Measurements from ENCODE around the gene SPATA12. TPM values are rescaled to one million over a fixed set of nuclear protein-coding genes. Genes with fewer than 3 reads are reported as not detected.

SPATA12 gene
- total RNA-seq, 6 experiments from 2014 or later: 0.09 TPM; not detected in 5

GRCh38 chr3:57026944-57027343, 33.5 kb upstream of the SPATA12 start:
- intact Hi-C loops (cut with DNase I): no loop called here
- ATAC-seq (no peak), DNase-seq (no peak)
- H3K27ac ChIP-seq: no peak overlapping the region
- TF ChIP-seq CTCF (IDR thresholded peaks at IDR 0.05): no peak
- TF ChIP-seq POLR2A (IDR thresholded peaks at IDR 0.05): no peak
- no peaks in the 10 kb centered on the region for H3K36me3 ChIP-seq
- H3K4me3 ChIP-seq: no peak overlapping the region
- H3K9me3 ChIP-seq: no peaks in the 10 kb centered on the region
- H3K27me3 ChIP-seq: no peaks in the 10 kb centered on the region
- WGBS (ENCODE audit: insufficient coverage, low coverage, low lambda C conversion rate, missing lambda C conversion rate): 0% methylated on average over 1 of the region's 2 CpGs
- H3K4me1 ChIP-seq: no peaks in the 10 kb centered on the region

- Histone ChIP-seq H3K27me3 (no peaks in the 10 kb centered on the region), H3K4me3 (no peak overlapping the region), H3K36me3 (no peaks in the 10 kb centered on the region), H3K27ac (no peak overlapping the region), H3K9me3 (no peaks in the 10 kb centered on the region), H3K4me1 (no peaks in the 10 kb centered on the region)
- intact Hi-C loops (cut with DNase I): no loop called here
- 100% methylated on average over 1 of the region's 2 CpGs for WGBS (ENCODE audit: insufficient coverage, low coverage, low lambda C conversion rate, missing lambda C conversion rate)
- no peak for ATAC-seq
- no peak for DNase-seq
- no peak for TF ChIP-seq POLR2A (IDR thresholded peaks at IDR 0.05)
- no peak for TF ChIP-seq CTCF (IDR thresholded peaks at IDR 0.05)
These were observed 31.1 kb upstream of the SPATA12 start for GRCh38 chr3:57029383-57029782.

- Histone ChIP-seq H3K4me3 (no peak overlapping the region), H3K27ac (no peak overlapping the region), H3K36me3 (no peaks in the 10 kb centered on the region), H3K9me3 (no peaks in the 10 kb centered on the region), H3K4me1 (no peaks in the 10 kb centered on the region), H3K27me3 (no peaks in the 10 kb centered on the region)
- intact Hi-C loops (cut with DNase I): no loop called here
- DNase-seq (no peak), ATAC-seq (no peak)
- WGBS (ENCODE audit: insufficient coverage, low coverage, low lambda C conversion rate, missing lambda C conversion rate): 67% methylated on average over 2 of the region's 7 CpGs
- TF ChIP-seq POLR2A (IDR thresholded peaks at IDR 0.05) (no peak), CTCF (IDR thresholded peaks at IDR 0.05) (no peak)
These were observed 30.5 kb upstream of the SPATA12 start for GRCh38 chr3:57029924-57030323.

GRCh38 chr3:57030721-57031120, 29.7 kb upstream of the SPATA12 start:
- Histone ChIP-seq H3K9me3 (no peaks in the 10 kb centered on the region), H3K36me3 (no peaks in the 10 kb centered on the region), H3K4me3 (no peak overlapping the region), H3K27me3 (no peaks in the 10 kb centered on the region), H3K4me1 (no peaks in the 10 kb centered on the region), H3K27ac (no peak overlapping the region)
- no peak for ATAC-seq
- no peak for DNase-seq
- no peak for TF ChIP-seq CTCF (IDR thresholded peaks at IDR 0.05)
- TF ChIP-seq POLR2A (IDR thresholded peaks at IDR 0.05): no peak
- intact Hi-C loops (cut with DNase I): no loop called here
- 43% methylated on average over 2 of the region's 3 CpGs for WGBS (ENCODE audit: insufficient coverage, low coverage, low lambda C conversion rate, missing lambda C conversion rate)
